Measurements from ENCODE around the gene HINFP. TPM values are rescaled to one million over a fixed set of nuclear protein-coding genes. Genes with fewer than 3 reads are reported as not detected.

Gene HINFP
- total RNA-seq, 4 donors from 2014 or later, result 13.4 to 21.3 (median 17.9) TPM

- TF ChIP-seq, protein P1, sequence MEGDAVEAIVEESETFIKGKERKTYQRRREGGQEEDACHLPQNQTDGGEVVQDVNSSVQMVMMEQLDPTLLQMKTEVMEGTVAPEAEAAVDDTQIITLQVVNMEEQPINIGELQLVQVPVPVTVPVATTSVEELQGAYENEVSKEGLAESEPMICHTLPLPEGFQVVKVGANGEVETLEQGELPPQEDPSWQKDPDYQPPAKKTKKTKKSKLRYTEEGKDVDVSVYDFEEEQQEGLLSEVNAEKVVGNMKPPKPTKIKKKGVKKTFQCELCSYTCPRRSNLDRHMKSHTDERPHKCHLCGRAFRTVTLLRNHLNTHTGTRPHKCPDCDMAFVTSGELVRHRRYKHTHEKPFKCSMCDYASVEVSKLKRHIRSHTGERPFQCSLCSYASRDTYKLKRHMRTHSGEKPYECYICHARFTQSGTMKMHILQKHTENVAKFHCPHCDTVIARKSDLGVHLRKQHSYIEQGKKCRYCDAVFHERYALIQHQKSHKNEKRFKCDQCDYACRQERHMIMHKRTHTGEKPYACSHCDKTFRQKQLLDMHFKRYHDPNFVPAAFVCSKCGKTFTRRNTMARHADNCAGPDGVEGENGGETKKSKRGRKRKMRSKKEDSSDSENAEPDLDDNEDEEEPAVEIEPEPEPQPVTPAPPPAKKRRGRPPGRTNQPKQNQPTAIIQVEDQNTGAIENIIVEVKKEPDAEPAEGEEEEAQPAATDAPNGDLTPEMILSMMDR (IDR thresholded peaks at IDR 0.05; ENCODE audit: low read depth), result no peak
Observed at GRCh38 chr11:119100994-119101758, 20.2 kb upstream of the HINFP start.

GRCh38 chr11:119101759-119102423 lies 19.5 kb upstream of the HINFP start, which contains the start of gene DPAGT1:
Gene DPAGT1, minus strand, starts transcription at chr11:119101853. Its CDS starts 198 bp downstream, at chr11:119101655.
- TF ChIP-seq, protein P1 (IDR thresholded peaks at IDR 0.05; ENCODE audit: low read depth), result no peak

- TF ChIP-seq, protein P1 (IDR thresholded peaks at IDR 0.05; ENCODE audit: low read depth), result no peak
Observed at GRCh38 chr11:119103793-119104192, 17.6 kb upstream of the HINFP start.

- TF ChIP-seq, protein P1 (IDR thresholded peaks at IDR 0.05; ENCODE audit: low read depth), result no peak
Observed at GRCh38 chr11:119106564-119107537, 14.5 kb upstream of the HINFP start, which contains the start of gene C2CD2L. Gene C2CD2L, plus strand, starts transcription at chr11:119107344. Its CDS starts 398 bp downstream, at chr11:119107742.

GRCh38 chr11:119107538-119108145 lies 13.7 kb upstream of the HINFP start:
- TF ChIP-seq, protein P1 (IDR thresholded peaks at IDR 0.05; ENCODE audit: low read depth), result no peak

DNA sequence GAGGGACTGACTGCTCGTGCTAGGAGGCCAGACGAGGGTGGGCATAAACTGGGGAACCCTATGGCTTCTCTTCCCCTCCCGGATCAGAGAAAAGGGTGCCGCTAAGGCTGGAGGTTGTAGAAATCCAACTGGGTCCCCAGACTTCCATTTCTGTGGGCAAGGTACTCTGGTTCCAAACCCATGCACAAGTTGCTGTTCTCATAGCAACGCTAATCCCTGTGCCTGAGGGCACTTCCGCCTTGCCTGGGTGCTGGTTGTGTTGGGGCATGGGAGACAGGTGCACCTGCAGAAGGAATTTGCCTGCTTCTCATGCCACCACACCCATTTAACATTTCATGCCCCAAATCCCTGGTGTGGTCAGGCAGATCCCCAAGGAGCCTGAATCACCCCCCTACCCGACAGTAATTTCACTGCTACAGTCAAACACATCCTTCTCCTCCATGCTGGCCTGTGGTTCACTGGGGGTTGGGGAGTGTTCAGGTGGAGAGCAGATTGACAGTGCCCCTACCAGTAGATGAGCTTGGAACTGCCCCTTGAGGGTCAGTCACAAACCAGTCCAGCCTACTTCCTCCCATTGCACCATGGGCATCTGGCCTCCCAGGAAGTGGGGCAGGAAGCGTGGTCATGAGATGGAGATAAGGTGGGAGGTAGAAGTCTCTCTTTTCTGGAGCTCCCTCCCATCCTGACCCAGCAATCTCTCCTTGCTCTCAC lies 13.1 kb upstream of the HINFP start:
- TF ChIP-seq, protein P1 (IDR thresholded peaks at IDR 0.05; ENCODE audit: low read depth), result no peak
